ENCODE data around the gene STK17B.
"Not testable (repeated sequence)": the region's sequence is repeated elsewhere in the genome, so short reads cannot be mapped to it uniquely, and the experiment has no call there.

Gene STK17B

DNA sequence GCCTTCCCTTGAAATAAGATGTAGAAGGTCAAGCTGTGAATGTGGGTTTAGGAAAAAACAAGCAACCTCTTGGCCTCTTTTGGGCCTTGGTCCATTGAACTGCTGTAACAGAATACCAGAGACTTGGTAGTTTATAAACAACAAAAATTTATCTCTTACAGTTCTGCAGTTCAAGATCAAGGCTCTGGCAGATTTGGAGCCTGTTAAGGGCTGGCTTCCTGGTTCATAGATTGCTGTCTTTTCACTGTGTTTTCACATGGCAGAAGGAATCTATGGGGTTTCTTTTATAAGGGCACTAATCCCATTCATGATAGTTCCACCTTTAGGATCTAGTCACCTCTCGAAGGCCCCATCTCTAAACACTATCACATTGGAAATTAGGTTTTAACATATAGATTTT is 20.2 kb upstream of the STK17B start:
- no peak overlapping the region for H4K91ac ChIP-seq (ENCODE audit: low read length)
- no peaks in the 10 kb centered on the region for H3K79me1 ChIP-seq (replicated peaks; ENCODE audit: low read length, poor library complexity, severe bottlenecking)
- H3K36me3 ChIP-seq (ENCODE audit: control insufficient read depth in 1 of 2, insufficient read depth in 2 of 2, low read depth in 1 of 2, low read length in 2 of 2) = no peaks in the 10 kb centered on the region
- H3K4ac ChIP-seq (ENCODE audit: low read depth in 1 of 2, low read length in 2 of 2) = no peak overlapping the region
- H2BK15ac ChIP-seq (ENCODE audit: low read depth, poor library complexity, severe bottlenecking) = no peak overlapping the region
- no peak overlapping the region for H2AK5ac ChIP-seq (ENCODE audit: low read length, severe bottlenecking)
- peak; percentile 21 for DNase-seq
- no peak overlapping the region for H3K27ac ChIP-seq (ENCODE audit: low read length, poor library complexity, severe bottlenecking)
- no peak overlapping the region for H3K9ac ChIP-seq (ENCODE audit: low read length)
- no peak overlapping the region for H2BK120ac ChIP-seq (ENCODE audit: low read depth, low read length)
- H3K27me3 ChIP-seq (ENCODE audit: control insufficient read depth in 1 of 2, insufficient read depth in 1 of 2, low read length in 2 of 2) = no peaks in the 10 kb centered on the region
- no peak overlapping the region for H3K23ac ChIP-seq (ENCODE audit: low read length in 2 of 2)
- no peak overlapping the region for H3K14ac ChIP-seq (ENCODE audit: low read length in 2 of 2)
- H3K4me2 ChIP-seq (ENCODE audit: low read length, poor library complexity, severe bottlenecking) = no peak overlapping the region
- H4K8ac ChIP-seq (ENCODE audit: low read length) = no peak overlapping the region
- no CpG with 5 or more reads among the region's 1 CpG for WGBS
- H3K9me3 ChIP-seq (ENCODE audit: control insufficient read depth, low read length) = no peaks in the 10 kb centered on the region
- H3K4me3 ChIP-seq (ENCODE audit: insufficient read depth in 1 of 2, low read depth in 1 of 2, low read length in 2 of 2) = no peak overlapping the region
- H3K4me1 ChIP-seq (ENCODE audit: control insufficient read depth, insufficient read depth, low read depth, low read length) = no peaks in the 10 kb centered on the region
- H3K18ac ChIP-seq (ENCODE audit: low read depth in 1 of 2, low read length in 2 of 2) = no peak overlapping the region
- no peak overlapping the region for H2BK5ac ChIP-seq (ENCODE audit: low read depth, low read length, poor library complexity, severe bottlenecking)
- no peak overlapping the region for H2AFZ ChIP-seq (ENCODE audit: low read depth, low read length)
- H2BK12ac ChIP-seq (ENCODE audit: low read length in 2 of 2) = no peak overlapping the region

DNA sequence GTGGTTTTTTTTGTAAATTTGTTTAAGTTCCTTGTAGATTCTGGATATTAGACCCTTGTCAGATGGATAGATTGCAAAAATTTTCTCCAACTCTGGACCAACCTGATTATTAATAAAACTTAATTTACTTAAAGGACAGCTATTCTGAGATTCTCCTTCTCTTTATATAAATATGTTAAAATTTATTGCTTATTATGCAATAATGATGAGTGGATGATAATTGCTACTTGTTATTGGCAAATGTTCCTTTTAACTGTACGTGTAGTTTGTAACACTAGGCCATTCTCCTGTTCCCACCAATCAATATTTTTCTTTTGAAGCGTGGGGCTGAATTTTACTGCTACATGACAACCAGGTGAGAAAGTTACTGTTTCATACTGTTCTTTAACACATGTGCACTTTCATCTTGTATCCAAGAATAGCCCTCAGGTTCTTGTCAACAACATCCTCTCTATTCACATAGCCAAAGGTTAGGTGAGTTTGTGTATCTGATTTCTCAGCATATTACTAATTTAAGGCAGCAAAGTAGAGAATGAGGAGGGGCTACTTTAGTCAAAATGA is 16.6 kb upstream of the STK17B start:
- no peak for DNase-seq
- Histone ChIP-seq H3K9ac (ENCODE audit: low read length) (no peak overlapping the region), H3K4me3 (ENCODE audit: insufficient read depth in 1 of 2, low read depth in 1 of 2, low read length in 2 of 2) (no peak overlapping the region), H2AK5ac (ENCODE audit: low read length, severe bottlenecking) (no peak overlapping the region), H3K14ac (ENCODE audit: low read length in 2 of 2) (no peak overlapping the region), H2AFZ (ENCODE audit: low read depth, low read length) (no peak overlapping the region), H3K27ac (ENCODE audit: low read length, poor library complexity, severe bottlenecking) (no peak overlapping the region), H3K36me3 (ENCODE audit: control insufficient read depth in 1 of 2, insufficient read depth in 2 of 2, low read depth in 1 of 2, low read length in 2 of 2) (no peaks in the 10 kb centered on the region), H4K8ac (ENCODE audit: low read length) (no peak overlapping the region), H3K9me3 (ENCODE audit: control insufficient read depth, low read length) (no peaks in the 10 kb centered on the region), H3K4me1 (ENCODE audit: control insufficient read depth, insufficient read depth, low read depth, low read length) (peaks cover 2% of the 10 kb centered on the region), H2BK120ac (ENCODE audit: low read depth, low read length) (no peak overlapping the region), H3K27me3 (ENCODE audit: control insufficient read depth in 1 of 2, insufficient read depth in 1 of 2, low read length in 2 of 2) (no peaks in the 10 kb centered on the region), H3K4ac (ENCODE audit: low read depth in 1 of 2, low read length in 2 of 2) (no peak overlapping the region), H3K79me1 (replicated peaks; ENCODE audit: low read length, poor library complexity, severe bottlenecking) (no peaks in the 10 kb centered on the region), H2BK12ac (ENCODE audit: low read length in 2 of 2) (no peak overlapping the region), H2BK5ac (ENCODE audit: low read depth, low read length, poor library complexity, severe bottlenecking) (no peak overlapping the region), H2BK15ac (ENCODE audit: low read depth, poor library complexity, severe bottlenecking) (no peak overlapping the region), H3K4me2 (ENCODE audit: low read length, poor library complexity, severe bottlenecking) (no peak overlapping the region), H4K91ac (ENCODE audit: low read length) (no peak overlapping the region), H3K23ac (ENCODE audit: low read length in 2 of 2) (no peak overlapping the region), H3K18ac (ENCODE audit: low read depth in 1 of 2, low read length in 2 of 2) (no peak overlapping the region)
- WGBS = 96% methylated on average over 2 of the region's 2 CpGs

DNA sequence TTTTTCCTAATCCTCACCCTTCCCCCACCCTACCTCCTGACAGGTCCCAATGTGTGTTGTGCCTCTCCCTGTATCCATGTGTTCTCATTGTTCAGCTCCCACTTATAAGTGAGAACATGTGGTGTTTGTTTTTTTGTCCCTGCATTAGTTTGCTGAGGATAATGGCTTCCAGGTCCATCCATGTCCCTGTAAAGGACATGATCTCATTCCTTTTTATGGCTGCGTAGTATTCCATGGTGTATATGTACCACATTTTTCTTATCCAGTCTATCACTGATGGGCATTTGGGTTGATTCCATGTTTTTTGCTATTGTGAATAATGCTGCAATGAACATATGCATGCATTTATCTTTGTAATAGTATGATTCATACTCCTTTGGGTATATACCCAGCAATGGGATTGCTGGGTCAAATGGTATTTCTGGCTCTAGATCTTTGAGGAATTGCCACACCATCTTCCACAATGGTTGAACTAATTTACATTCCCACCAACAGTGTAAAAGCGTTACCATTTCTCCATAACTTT is 15.9 kb upstream of the STK17B start:
- not testable (repeated sequence) for H4K8ac ChIP-seq (ENCODE audit: low read length)

DNA sequence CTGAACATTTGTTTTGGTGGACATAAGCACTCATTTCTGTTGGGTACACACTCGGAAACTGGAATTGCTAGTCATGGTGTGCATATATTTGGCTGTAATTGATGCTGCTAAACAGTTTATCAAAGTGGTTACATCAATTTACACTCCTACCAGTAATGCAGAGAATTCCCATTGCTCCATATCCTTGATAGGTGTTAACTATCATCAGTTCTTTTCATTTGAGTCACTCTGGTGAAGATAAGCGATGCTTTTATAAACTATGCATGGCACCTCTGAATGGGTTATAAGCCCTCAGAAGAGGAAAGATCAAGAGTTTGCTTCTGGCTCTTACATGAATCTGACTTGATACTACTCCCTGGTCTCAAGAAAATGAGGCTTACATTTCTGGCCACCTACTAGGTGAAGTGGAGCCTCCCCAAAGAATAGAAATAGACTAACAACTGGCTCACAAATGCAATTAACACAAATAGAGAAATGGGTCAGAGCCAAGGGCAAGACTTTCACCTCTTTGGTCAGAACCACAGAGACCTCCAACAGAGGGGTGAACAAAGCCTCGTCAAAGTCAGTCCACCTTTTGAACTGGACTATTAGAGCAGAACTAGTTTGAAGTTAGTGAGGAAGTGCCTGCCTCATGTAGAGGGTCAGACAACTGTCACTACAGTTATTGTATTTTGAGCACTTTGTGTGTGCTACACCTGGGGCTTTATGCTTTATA is 15.0 kb upstream of the STK17B start:
- Histone ChIP-seq H4K91ac (ENCODE audit: low read length) (no peak overlapping the region), H2BK15ac (ENCODE audit: low read depth, poor library complexity, severe bottlenecking) (no peak overlapping the region), H2BK5ac (ENCODE audit: low read depth, low read length, poor library complexity, severe bottlenecking) (no peak overlapping the region), H2BK12ac (ENCODE audit: low read length in 2 of 2) (no peak overlapping the region), H3K79me1 (replicated peaks; ENCODE audit: low read length, poor library complexity, severe bottlenecking) (no peaks in the 10 kb centered on the region), H3K14ac (ENCODE audit: low read length in 2 of 2) (no peak overlapping the region), H3K4ac (ENCODE audit: low read depth in 1 of 2, low read length in 2 of 2) (no peak overlapping the region), H3K27ac (ENCODE audit: low read length, poor library complexity, severe bottlenecking) (no peak overlapping the region), H3K18ac (ENCODE audit: low read depth in 1 of 2, low read length in 2 of 2) (no peak overlapping the region), H2AK5ac (ENCODE audit: low read length, severe bottlenecking) (no peak overlapping the region), H2BK120ac (ENCODE audit: low read depth, low read length) (no peak overlapping the region), H4K8ac (ENCODE audit: low read length) (no peak overlapping the region), H3K9ac (ENCODE audit: low read length) (no peak overlapping the region), H3K4me2 (ENCODE audit: low read length, poor library complexity, severe bottlenecking) (no peak overlapping the region), H3K27me3 (ENCODE audit: control insufficient read depth in 1 of 2, insufficient read depth in 1 of 2, low read length in 2 of 2) (no peaks in the 10 kb centered on the region), H3K23ac (ENCODE audit: low read length in 2 of 2) (no peak overlapping the region), H3K9me3 (ENCODE audit: control insufficient read depth, low read length) (no peaks in the 10 kb centered on the region), H3K36me3 (ENCODE audit: control insufficient read depth in 1 of 2, insufficient read depth in 2 of 2, low read depth in 1 of 2, low read length in 2 of 2) (no peaks in the 10 kb centered on the region), H2AFZ (ENCODE audit: low read depth, low read length) (no peak overlapping the region), H3K4me1 (ENCODE audit: control insufficient read depth, insufficient read depth, low read depth, low read length) (peaks cover 2% of the 10 kb centered on the region), H3K4me3 (ENCODE audit: insufficient read depth in 1 of 2, low read depth in 1 of 2, low read length in 2 of 2) (no peak overlapping the region)
- 97% methylated on average over 2 of the region's 3 CpGs for WGBS
- DNase-seq = no peak

More for the DNA sequence above, 15.9 kb upstream of the STK17B start:
- H2BK5ac ChIP-seq (ENCODE audit: low read depth, low read length, poor library complexity, severe bottlenecking); H4K91ac ChIP-seq (ENCODE audit: low read length); H3K9ac ChIP-seq (ENCODE audit: low read length); H2BK120ac ChIP-seq (ENCODE audit: low read depth, low read length); H3K4ac ChIP-seq (ENCODE audit: low read depth in 1 of 2, low read length in 2 of 2); H3K4me2 ChIP-seq (ENCODE audit: low read length, poor library complexity, severe bottlenecking); H3K27me3 ChIP-seq (ENCODE audit: control insufficient read depth in 1 of 2, insufficient read depth in 1 of 2, low read length in 2 of 2); H3K4me3 ChIP-seq (ENCODE audit: insufficient read depth in 1 of 2, low read depth in 1 of 2, low read length in 2 of 2); H2AFZ ChIP-seq (ENCODE audit: low read depth, low read length); H3K14ac ChIP-seq (ENCODE audit: low read length in 2 of 2); H3K23ac ChIP-seq (ENCODE audit: low read length in 2 of 2); H3K36me3 ChIP-seq (ENCODE audit: control insufficient read depth in 1 of 2, insufficient read depth in 2 of 2, low read depth in 1 of 2, low read length in 2 of 2); H3K27ac ChIP-seq (ENCODE audit: low read length, poor library complexity, severe bottlenecking); H3K9me3 ChIP-seq (ENCODE audit: control insufficient read depth, low read length); H2BK12ac ChIP-seq (ENCODE audit: low read length in 2 of 2); H3K79me1 ChIP-seq (replicated peaks; ENCODE audit: low read length, poor library complexity, severe bottlenecking); H2BK15ac ChIP-seq (ENCODE audit: low read depth, poor library complexity, severe bottlenecking); DNase-seq; H2AK5ac ChIP-seq (ENCODE audit: low read length, severe bottlenecking); H3K18ac ChIP-seq (ENCODE audit: low read depth in 1 of 2, low read length in 2 of 2); H3K4me1 ChIP-seq (ENCODE audit: control insufficient read depth, insufficient read depth, low read depth, low read length): not testable (repeated sequence)
- WGBS = no CpG with 5 or more reads among the region's 2 CpGs

All from mesenchymal stem cell (in vitro differentiated cells and primary cell).